CD4-positive, alpha-beta T cell treated with Interferon alpha-2 for 1 hour (primary cell): Measurements from ENCODE around the gene CNPY1.
"Not testable (repeated sequence)": the region's sequence is repeated elsewhere in the genome, so short reads cannot be mapped to it uniquely, and the experiment has no call there.

ENCODE experiments used
- DNase-seq, 2 donors: peaks; one replicate each; pipeline ENCODE4 v3.0.0-alpha.2; 2020 to 2022

The CNPY1 gene

DNA sequence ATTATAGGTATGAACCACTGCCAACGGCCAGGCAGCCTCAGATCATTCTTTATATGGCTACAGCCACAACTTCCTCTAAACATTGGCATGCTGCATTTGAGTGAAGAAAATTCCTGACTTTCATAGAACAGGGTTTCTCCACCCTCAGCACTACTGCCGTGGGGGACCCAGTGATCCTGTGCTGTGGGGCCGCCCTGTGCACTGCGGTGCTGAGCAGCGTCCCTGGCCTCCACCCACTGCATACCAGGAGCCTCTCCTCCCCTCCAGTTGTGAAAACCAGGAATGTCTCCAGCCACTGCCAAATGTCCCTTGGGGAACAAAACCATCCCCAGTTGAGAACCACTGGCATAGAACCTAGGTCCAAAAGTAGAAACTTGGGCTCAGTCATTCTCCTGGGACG, 15.8 kb downstream of the CNPY1 start:
- no peak for DNase-seq

DNA sequence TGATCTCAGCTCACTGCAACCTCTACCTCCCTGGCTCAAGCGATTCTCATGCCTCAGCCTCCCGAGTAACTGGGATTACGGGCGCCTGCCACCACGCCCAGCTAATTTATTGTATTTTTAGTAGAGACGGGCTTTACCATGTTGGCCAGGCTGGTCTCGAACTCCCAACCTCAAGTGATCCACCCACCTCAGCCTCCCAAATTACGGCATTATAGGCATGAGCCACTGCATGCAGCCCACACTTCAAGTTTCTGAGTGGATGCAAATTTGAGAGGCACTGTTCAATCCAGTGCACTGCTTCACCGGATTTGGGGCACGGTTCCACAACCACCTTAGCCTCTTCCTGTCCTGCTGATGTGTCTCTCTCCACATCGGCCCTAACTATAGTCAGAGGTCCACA, 16.5 kb downstream of the CNPY1 start:
- no peak for DNase-seq

DNA sequence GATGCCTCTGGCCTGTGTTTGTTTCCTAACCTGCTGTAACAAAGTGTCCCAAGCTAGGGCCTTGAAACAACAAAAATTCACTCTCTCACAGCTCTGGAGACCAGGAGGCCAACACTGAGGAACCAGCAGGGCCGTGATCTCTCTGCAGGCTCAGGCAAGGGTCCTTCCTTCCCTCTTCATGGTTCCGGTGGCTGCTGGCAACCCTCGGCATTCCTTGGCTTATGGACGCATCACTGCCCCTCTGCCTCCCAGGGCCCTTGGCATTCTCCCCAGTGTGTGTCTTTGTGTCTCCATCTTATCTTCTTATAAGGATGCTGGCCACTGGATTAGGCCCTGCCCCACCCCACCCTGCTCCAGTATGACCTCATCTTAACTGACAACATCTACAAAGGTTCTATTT, 17.0 kb downstream of the CNPY1 start:
- DNase-seq = no peak

DNA sequence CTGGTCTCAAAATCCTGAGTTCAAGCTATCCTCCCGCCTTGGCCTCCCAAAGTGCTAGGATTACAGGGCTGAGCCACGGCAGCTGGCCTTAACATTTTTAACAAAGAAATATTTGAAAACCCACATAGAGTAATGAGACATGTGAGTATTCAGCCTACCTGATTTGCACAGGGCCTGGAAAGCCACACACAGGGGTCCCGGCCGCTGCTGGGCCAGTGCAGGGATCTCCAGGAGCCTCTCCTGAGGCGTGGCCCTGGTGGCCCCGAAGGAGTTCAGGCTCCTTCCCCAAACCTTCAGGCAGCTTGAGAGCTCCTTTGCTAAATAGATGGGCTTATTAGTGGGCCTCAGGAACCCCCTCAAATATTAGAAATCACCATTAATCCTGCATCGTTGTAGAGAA, 18.7 kb downstream of the CNPY1 start:
- no peak for DNase-seq

DNA sequence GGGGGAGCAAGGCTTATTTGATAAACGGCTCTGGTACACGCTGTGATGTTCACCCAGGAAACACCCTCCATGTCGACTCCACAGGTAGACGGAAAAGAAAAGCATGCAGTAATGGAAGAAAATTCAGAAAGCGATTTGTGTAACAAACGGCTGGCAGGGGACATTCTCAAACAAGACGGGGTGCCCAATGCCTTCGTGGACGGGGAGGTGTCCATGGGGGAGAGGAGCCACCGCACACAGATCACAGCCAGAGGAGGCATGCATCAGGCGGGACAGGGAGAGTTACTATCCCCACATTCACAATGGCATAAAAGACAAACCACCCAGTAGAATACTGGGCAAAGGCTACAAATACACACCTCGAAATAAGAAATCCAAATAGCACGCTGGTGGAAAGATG, 20.1 kb downstream of the CNPY1 start:
- DNase-seq = no peak

DNA sequence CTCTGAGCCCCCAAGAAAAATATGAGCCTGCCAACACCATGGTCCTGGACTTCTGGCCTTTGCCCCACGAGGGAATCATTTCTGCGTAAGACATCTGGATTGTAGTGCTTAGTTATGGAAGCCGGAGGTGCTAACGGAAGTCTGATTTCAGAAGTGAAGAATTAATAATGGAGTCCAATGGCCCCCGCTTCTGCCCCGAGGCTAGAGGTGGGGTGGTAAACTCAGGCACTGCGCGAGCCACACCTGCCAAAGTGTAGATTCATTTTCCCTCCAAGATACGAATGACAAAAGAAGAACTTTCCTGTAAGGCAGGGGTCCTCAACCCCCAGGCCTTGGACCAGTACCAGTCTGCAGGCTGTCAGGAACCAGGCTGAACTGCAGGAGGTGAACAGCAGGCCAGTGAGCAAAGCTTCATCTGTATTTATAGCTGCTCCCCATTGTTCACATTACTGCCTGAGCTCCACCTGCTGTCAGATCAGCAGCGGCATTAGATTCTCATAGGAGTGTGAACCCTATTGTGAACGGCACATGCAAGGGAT, 22.3 kb downstream of the CNPY1 start:
- peak in 1 of 2 donors; percentile 9 for DNase-seq

DNA sequence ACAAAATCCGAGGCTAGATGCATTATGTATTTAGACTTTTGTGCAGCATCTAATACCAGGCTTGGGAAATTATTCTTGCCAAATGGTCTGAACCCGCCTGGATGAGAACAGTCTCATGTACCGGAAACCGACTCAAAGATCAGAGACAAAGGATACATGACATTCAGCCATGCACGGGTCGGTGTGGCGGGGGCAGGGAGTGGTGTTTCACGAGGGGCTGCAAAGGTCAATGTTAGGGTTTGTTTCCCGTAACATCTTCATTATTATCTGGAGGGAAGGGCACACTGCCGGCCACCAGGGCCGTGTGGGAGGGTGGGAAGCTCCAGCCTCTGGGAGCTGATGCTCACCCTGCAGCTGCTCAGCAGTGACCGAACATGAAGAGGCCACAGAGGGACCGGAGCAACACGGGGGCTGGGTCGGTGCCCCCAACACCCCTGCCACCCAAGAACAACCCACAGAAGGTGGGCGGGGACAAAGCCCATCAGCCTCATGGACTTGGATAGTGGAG, 23.1 kb downstream of the CNPY1 start:
- DNase-seq = no peak

DNA sequence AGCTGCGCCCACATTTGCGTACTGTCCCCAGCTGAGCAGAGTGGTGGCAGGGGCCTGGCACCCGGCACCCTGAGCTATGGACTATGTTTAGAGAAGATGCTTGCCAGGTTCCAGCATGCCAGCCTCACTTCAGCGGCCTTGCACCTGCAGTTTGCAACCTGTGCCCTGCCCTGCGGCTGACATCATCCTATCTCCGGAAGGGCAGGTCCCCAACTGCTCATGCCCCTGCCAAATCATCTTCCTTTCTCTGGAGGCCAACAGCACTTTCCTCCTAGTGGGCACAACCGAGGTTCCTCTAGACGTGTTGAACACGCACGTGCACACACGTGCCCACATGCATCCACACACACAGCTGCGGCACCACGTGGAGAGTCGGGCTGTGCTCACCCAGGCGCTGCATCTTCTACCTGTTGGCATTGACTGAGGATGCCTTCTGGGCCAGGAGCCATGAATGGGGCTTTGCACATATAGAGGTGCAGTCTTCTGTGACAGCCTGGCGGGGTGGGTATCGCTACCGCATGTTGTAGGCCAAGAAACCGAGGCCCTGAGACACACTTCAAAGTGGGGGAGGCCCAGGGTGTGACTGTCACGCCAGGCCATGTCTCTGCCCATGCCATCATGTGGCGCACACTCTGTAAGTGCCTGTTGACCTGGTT, 24.5 kb downstream of the CNPY1 start:
- no peak for DNase-seq

DNA sequence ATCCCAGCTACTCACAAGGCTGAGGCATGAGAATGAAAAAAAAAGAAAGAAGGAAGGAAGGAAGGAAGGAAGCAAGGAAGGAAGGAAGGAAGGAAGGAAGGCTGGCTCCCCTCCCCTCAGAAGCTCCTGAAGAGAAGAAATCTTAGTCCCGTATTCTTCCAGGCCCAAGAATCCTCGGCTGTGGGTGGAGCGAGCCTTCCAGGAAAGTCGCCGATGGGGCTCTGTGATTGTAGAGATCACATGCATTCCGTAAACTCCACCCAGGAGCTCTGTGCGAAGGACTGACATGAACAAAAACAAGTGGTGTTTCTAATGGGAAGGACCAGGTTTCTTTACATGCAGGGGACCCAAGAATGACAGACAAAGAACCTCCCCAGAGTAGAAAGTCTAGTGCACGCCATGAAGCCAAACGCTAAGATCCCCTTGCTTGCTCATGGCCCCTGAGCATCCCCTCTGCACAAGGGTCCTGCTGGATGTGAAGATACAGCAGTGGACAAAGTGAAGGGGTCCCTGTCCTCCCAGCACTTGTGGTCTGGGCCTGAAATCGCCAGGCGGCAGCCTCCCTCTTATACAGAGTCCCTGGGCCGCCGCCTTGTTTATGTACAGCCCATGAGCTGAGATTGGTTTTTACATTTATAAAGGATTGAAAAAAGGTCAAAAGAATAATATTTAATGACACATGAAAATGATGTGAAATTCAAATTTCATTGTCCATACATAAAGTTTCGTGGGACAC, 25.2 kb downstream of the CNPY1 start:
- DNase-seq = no peak

DNA sequence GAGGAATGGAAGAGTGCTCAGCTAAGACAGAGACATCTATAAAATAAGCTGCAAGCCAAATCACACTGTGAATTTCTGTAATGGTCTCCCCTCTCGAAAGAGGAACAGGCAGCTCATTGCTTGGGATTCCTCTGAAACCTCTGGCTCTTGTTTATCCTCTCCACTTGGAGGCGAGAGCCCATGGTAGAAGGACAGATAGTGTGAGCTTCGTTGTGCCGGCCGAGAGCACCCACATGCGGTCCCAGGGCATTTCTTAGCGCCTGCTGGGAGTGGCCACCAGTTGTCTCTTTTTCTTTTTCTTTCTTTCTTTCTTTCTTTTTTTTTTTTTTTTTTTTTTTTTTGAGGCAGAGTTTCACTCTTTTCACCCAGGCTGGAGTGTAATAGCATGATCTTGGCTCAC, 26.2 kb downstream of the CNPY1 start:
- DNase-seq = no peak

DNA sequence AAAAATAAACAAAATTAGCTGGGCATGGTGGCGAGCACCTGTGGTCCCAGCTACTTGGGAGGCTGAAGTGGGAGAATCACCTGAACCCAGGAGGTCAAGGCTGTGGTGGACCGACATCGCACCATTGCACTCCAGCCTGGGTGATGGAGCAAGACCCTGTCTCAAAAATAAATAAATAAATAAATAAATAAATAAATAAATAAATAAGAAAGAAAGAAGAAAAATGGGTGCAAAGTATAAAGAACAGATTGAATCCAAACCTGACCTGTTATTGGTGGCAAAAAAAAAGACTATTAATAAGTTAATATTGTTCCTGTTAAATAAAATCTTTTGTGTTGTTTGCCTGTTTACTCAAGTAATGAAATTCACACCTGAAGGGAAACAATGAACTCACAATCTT, 27.0 kb downstream of the CNPY1 start:
- DNase-seq = not testable (repeated sequence)

DNA sequence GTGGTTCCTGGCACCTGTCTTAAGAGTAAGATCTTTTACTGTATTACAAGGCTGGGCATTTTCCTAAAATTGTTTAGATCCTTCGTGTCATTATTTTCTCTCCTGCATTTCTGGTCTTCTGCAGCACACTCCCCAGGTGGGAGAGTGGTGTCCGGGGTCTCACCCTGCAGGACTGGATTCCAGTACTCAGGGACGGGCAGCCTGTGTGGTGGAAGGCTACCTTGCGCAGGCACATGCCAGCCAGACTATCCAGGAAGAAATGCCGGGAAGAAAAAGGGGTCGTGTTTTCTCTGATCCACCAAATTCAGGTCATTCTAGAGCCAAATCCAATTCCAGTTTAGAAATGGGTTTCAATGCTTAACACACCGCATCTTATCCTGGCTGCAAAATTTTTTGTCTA, 27.7 kb downstream of the CNPY1 start:
- no peak for DNase-seq

DNA sequence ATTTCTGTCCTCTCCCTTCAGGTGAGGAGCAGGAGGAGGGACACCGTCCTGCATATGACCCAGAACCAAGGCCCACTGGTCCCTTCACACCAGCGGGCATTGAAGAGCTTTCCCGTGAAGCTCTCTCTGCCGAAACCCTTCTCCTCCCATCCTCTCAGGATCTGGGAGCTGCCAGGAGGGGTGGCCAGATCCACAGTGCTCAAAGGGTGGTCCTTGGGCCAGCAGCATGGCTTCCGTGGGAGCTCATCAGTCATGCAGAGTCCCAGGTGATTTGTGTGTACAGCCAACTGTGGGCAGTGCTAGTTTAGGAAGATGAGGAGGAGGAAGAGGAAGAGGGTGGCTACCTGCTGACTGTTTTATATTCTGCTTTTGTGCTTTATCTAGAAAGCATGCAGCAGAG, 28.4 kb downstream of the CNPY1 start:
- DNase-seq = no peak

DNA sequence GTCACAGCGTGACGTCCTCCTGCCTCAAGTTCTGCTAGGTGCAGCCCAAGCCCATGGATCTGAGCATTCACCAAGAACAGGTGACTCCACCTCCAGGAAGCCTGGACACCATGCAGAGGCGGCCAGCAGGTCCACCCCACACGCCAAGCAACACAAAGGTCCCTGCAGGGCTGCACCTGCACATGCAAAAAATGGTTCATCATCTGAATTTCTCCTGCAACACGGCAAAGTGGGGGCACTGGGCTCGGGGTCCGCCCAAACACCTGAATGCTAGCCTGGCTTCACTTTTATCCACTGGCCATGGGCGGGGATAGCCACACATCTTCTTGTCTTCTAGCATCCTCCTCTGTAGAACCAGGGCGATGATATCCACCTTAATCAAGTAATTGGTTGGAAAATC, 28.9 kb downstream of the CNPY1 start:
- no peak for DNase-seq

DNA sequence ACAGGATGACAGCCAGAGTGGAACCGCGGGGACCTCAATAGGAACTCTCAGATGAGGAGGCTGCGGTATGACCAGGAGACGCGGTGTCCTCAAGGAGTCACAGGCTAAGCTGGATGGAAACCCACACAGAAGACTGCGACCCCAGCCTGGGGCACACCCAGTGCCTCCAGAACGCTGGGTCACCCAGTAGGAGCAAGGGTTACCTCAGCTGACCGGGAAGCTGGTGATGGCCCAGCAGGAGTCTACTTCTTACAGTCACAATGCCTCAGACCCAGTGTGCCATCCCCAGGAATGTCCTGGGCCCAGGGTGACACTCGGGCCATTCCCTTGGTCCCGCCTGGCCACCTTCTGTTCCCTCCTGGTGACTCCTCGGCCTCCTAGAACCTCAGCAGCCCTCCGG, 29.9 kb downstream of the CNPY1 start:
- no peak for DNase-seq

DNA sequence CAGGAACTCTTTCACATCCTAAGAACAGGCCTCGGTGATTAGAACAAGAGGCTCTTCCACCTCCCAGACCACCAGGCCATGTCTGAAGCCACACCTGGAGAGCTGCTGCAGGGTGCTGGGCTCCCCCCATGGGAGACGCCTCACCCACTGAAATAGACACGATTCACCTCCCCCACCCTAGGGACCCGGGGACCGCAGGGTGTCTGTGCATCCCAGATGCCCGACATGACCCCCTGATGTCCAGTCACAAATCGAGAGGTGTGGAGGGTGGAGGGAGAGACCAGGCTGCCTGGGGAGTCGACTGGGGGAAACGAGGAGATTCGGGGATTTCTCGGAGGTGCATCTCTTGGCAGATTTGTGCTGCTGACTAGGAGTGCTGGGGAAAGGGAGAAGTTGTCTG, 31.0 kb downstream of the CNPY1 start:
- DNase-seq = no peak

DNA sequence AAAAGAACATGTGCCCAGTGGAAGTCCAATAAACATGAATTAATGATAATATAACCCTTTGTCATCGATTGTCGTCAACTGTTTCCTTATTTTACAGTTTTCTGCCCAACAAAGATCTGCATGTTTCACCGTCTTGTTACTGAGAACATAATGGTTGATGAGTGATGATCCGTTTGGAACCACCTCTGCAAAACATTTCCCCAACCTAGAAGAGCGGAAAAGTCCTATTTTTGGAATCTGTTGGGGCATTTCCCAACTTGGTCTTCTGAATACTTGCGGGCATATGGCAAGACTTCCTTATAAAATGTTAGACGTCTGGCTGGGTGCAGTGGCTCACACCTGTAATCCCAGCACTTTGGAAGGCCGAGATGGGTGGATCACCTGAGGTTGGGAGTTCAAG, 32.1 kb downstream of the CNPY1 start:
- DNase-seq = no peak

DNA sequence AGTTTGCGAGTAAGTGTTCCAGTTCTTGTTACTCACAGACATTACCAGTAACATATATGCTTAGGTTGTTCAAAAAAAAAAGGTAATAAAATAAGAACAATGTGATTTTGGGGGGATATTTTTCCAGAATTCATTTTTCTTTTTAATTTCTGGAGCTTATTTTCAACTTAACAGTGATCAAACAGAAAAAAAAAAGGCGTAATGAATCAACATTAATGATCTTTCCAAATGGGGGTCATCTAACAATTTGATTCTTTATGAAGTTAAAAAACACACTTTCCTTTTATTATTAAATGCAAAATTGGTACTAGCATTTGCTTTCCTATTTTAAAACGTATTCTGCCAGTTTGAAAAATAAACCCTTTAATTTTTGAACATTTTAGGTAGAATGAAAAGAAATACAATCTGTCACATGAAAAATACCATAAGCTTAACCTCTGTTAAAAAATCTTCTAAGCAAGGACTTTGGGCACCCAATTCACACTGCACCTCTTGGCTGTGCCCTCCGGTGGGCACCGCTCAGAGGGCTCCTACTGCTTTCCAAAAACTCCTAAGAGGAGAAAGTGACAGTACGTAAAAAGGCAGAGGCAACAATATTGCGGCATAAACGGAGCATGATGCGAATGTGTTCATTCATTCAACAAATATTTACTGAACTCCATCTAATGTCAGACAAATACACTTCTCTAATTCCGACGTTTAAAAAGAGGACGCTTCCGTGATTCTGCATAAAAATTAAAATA, 32.6 kb downstream of the CNPY1 start:
- DNase-seq = no peak

DNA sequence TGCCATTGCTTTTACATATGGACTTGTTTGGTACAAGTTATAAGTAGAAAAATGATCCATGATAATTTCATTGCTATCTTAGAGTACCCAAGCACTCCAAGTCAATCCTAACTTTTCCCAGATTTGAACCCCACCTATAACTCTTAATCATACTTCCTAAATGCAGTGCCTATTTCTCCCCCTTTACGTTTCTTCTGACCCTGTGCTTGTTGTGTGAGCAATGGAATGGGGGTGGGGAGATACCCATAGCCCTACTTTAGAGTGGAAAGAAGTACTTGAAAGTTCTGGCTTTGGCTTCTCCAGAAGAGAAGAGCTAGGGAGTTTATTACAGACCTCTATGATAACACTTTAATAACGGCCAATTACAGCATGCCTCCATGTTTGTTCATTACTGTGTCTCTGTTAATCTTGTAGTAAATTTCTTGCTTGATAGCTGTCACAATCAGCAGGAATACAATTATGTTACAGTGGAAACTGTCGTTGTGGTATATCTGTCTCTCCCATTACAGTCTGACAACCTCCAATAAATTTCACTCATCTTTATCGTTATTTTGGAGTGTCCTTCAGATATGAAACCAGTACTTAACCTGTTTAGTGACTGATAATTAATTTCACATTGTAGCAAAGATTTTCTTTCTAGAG, 34.0 kb downstream of the CNPY1 start:
- no peak for DNase-seq

DNA sequence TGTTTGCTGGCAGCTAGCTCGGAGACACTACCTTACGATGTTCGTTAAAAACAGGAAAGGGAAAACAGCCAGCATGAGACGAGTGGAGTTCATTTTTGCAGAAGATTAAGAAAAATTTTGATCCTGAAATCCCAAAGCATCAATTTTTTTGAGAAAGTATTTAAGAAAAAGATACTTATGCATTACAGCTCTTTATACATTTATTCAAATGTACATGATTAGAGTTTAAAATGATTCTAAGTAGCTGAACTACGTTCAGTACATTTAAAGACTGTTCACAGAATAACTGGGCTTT, 34.7 kb downstream of the CNPY1 start:
- DNase-seq = no peak

DNA sequence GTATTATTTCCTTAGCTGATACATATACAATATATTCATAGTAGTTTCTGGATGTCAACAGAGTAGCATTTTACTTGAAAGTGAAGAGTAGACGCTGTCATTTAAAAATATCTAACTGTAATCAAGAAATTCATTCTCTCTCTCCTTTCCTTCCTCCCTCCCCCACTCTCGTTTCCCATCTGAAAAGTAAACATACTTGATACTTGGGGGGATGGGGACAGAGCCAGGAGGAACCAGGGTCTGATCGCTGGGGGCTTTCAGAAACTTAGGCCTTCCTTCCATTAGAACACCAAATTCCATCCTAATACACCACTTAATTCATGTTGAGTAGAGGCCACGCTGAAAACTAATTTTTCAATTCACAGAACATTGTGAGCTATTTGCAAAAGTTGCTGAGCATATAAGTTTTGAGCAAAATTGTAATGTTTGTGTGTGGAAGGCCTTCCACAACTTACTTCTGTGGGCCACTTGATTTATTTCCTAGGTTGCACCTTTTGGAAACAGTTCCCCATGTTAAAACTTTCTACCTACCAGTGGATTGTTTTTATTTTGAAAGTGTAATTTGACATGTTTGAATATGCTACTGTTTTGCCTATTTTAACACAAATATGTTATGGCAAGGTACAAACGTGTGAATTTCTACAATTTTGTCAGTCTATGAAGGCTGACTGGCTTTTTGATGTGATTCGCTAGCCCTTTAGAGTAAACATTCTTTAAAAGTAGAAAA, 35.2 kb downstream of the CNPY1 start:
- no peak for DNase-seq

DNA sequence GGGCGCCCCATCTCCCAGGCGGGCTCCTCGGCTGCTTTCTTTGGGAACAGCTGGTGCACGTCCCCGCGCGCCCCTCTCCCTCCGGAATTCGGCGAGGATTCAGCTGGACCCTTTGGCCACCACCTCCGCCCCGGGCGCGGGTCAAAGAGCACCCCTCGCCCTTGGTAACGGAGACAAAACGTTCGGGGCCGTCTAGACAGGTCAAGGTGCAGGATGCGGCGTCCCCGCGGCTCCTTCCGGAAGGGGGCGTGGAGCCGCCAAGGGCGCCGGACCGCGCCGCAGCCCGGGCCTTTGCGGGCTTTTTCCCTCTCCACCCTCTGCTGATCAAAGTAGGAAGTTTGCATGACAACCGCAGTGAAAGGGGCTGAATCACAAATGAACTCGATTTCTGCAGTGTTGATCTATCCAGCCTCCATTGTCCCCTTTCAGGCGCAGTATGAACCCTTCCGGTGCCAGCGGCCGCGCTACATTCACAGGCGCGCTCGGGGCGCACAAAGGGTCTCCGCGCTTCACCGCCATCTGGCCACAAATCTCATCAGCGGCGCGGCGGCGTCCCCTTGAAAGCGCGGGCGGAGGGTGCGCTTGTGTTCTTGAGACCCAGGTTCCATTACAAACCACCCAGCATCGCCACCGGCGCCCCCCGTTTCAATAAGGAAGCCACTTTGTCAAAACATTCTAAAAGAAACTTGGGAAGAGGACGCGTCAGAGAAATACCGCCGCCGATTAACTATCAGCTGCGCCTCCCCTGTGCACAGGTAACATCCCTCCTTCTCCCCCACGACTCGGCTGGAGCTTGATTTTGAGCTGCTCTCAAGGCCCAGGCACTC, 36.4 kb downstream of the CNPY1 start:
- DNase-seq = no peak
